HCT116 (cell line): ENCODE measurements around the gene OR6C65. TPM values are rescaled to one million over a fixed set of nuclear protein-coding genes. Genes with fewer than 3 reads are reported as not detected.

Experiments used
- ATAC-seq: fragments of 200-7000 bp; cut with Tn5 transposase; 2 replicates; pipeline ENCODE4 v1.9.1; 2020; ENCODE audit warnings: mild to moderate bottlenecking, moderate library complexity
- BruUV-seq: library from RNA; stranded (reverse); fragments of 400-500 nt; replicated peaks from 2 replicates; lab custom pipeline; 2021; lab: Mats Ljungman, UMichigan
- CTCF ChIA-PET: fragments of 300-600 bp; sonication (Branson Sonifier 250); formaldehyde crosslinking; loops from one replicate; lab custom pipeline; 2021; ENCODE audit warnings: antibody characterized with exemption; lab: Charles Lee
- POLR2A ChIA-PET: fragments of 300-600, 350-600 bp; sonication (Branson Sonifier 250); formaldehyde crosslinking; loops from one replicate; lab custom pipeline; 2021; ENCODE audit warnings: antibody characterized with exemption; lab: Charles Lee
- RAD21 ChIA-PET, 2 experiments: fragments of 300-600 bp; sonication (Branson Sonifier 250); formaldehyde crosslinking; loops; one replicate each; lab custom pipeline; 2023; ENCODE audit warnings: low total read pairs in 2 of 2; ENCODE audit not compliant: uncharacterized antibody in 2 of 2, unreplicated experiment in 2 of 2, low non-redundant PET in 1 of 2; lab: Charles Lee
- DNase-seq: peaks from one replicate; pipeline ENCODE4 v3.0.0-alpha.2; 2010; ENCODE audit warnings: low read depth, low spot score
- H2AFZ ChIP-seq: fragments of 200-600 bp; shearing (Covaris generic), sonication (generic); 2 replicates; pipeline ENCODE4 v1.6.1; 2017; ENCODE audit warnings: low read depth, mixed run types, mixed read lengths, antibody characterized with exemption, low read length; ENCODE audit not compliant: poor library complexity, severe bottlenecking
- H3K27ac ChIP-seq: 2 replicates; pipeline ENCODE4 v1.5.1; 2012; ENCODE audit warnings: low read depth, low read length
- H3K27me3 ChIP-seq: fragments of 200-600 bp; sonication (generic); 2 replicates; pipeline ENCODE4 v1.6.1; 2016; ENCODE audit warnings: mixed run types, low read length, mixed read lengths; ENCODE audit not compliant: insufficient read depth
- H3K36me3 ChIP-seq, 2 experiments: fragments of 200-500 bp in 1 of 2; fragments of 200-600 bp in 1 of 2; sonication (Bioruptor generic) in 1 of 2; sonication (generic) in 1 of 2; 2 replicates each; pipeline versions ENCODE4 v1.5.1 to v1.6.1; 2014 to 2016; ENCODE audit warnings: low read length in 2 of 2, inconsistent platforms in 1 of 2, mixed read lengths in 1 of 2, mixed run types in 1 of 2; ENCODE audit not compliant: insufficient read depth in 2 of 2, control insufficient read depth in 1 of 2
- H3K4me1 ChIP-seq, 2 experiments: fragments of 200-600 bp in 1 of 2; sonication (generic) in 1 of 2; 2 replicates each; pipeline versions ENCODE4 v1.5.1 to v1.6.1; 2012 to 2017; ENCODE audit warnings: low read length in 2 of 2, inconsistent platforms in 1 of 2, mild to moderate bottlenecking in 1 of 2, mixed read lengths in 1 of 2, mixed run types in 1 of 2, moderate library complexity in 1 of 2; ENCODE audit not compliant: insufficient read depth in 2 of 2, control insufficient read depth in 1 of 2
- H3K4me2 ChIP-seq: fragments of 200-600 bp; sonication (generic); 2 replicates; pipeline ENCODE4 v1.6.1; 2017; ENCODE audit warnings: mixed run types, low read length, mixed read lengths
- H3K4me3 ChIP-seq, 2 experiments: fragments of 200-600 bp in 1 of 2; sonication (generic) in 1 of 2; replicated peaks in 1 of 2; 2 replicates each; pipeline ENCODE4 v1.5.1; 2011 to 2016; ENCODE audit warnings: low read length in 2 of 2, control low read depth in 1 of 2, low read depth in 1 of 2, mild to moderate bottlenecking in 1 of 2, mixed read lengths in 1 of 2, mixed run types in 1 of 2
- H3K79me2 ChIP-seq: fragments of 200-600 bp; sonication (generic); 2 replicates; pipeline ENCODE4 v1.6.1; 2017; ENCODE audit warnings: mild to moderate bottlenecking, mixed run types, low read length, moderate library complexity, mixed read lengths; ENCODE audit not compliant: insufficient read depth
- H3K9ac ChIP-seq: fragments of 200-600 bp; sonication (generic); 2 replicates; pipeline ENCODE4 v1.6.1; 2016; ENCODE audit warnings: low read length, mixed read lengths
- H3K9me2 ChIP-seq: fragments of 200-600 bp; sonication (generic), shearing (Covaris generic); 2 replicates; pipeline ENCODE4 v1.6.1; 2017; ENCODE audit warnings: mixed run types, mild to moderate bottlenecking, moderate library complexity; ENCODE audit not compliant: insufficient read depth
- H3K9me3 ChIP-seq, 2 experiments: fragments of 200-500 bp in 1 of 2; fragments of 200-600 bp in 1 of 2; sonication (Bioruptor generic) in 1 of 2; sonication (generic) in 1 of 2; 2 replicates each; pipeline ENCODE4 v1.6.1; 2014 to 2017; ENCODE audit warnings: low read length in 2 of 2, mixed read lengths in 2 of 2, inconsistent platforms in 1 of 2, low read depth in 1 of 2, mild to moderate bottlenecking in 1 of 2, mixed run types in 1 of 2, moderate library complexity in 1 of 2; ENCODE audit not compliant: control insufficient read depth in 1 of 2, insufficient read depth in 1 of 2
- H4K20me1 ChIP-seq: fragments of 200-600 bp; sonication (generic), shearing (Covaris generic); 2 replicates; pipeline ENCODE4 v1.6.1; 2017; ENCODE audit warnings: mixed run types, mild to moderate bottlenecking, moderate library complexity; ENCODE audit not compliant: insufficient read depth
- CEBPB ChIP-seq: IDR thresholded peaks from 2 replicates; pipeline ENCODE4 v1.6.1; 2012; ENCODE audit warnings: low read depth
- EZH2 ChIP-seq: fragments of 200-600 bp; sonication (generic); IDR thresholded peaks from 2 replicates; pipeline ENCODE4 v1.6.1; 2017; ENCODE audit warnings: antibody characterized with exemption, mixed run types
- EZH2phosphoT487 ChIP-seq: fragments of 200-600 bp; IDR thresholded peaks from 2 replicates; pipeline ENCODE4 v1.6.1; 2018; ENCODE audit warnings: antibody characterized with exemption, borderline replicate concordance
- JUND ChIP-seq: IDR thresholded peaks from 2 replicates; pipeline ENCODE4 v1.6.1; 2012
- POLR2A ChIP-seq: IDR thresholded peaks from 2 replicates; pipeline ENCODE4 v1.7.0; 2011; ENCODE audit warnings: borderline replicate concordance; ENCODE audit not compliant: insufficient read depth, insufficient read length; ENCODE audit errors: extremely low read depth
- POLR2AphosphoS5 ChIP-seq: IDR thresholded peaks from 2 replicates; pipeline ENCODE4 v1.6.1; 2011; ENCODE audit warnings: mild to moderate bottlenecking, low read depth, low read length, moderate library complexity
- RAD21 ChIP-seq: IDR thresholded peaks from 2 replicates; pipeline ENCODE4 v1.6.1; 2012; ENCODE audit warnings: low read depth, mild to moderate bottlenecking
- REST ChIP-seq: IDR thresholded peaks from 2 replicates; pipeline ENCODE4 v1.6.1; 2012; ENCODE audit warnings: low read depth
- SIN3A ChIP-seq: IDR thresholded peaks from 2 replicates; pipeline ENCODE4 v1.6.1; 2012; ENCODE audit warnings: low read depth
- YY1 ChIP-seq: IDR thresholded peaks from 2 replicates; pipeline ENCODE4 v1.6.1; 2011; ENCODE audit warnings: low read length, low read depth, moderate library complexity, mild to moderate bottlenecking; ENCODE audit not compliant: insufficient replicate concordance; ENCODE audit errors: extremely low read depth
- ZBTB33 ChIP-seq: IDR thresholded peaks from 2 replicates; pipeline ENCODE4 v1.6.1; 2011; ENCODE audit warnings: mild to moderate bottlenecking, low read length, moderate library complexity; ENCODE audit not compliant: insufficient replicate concordance; ENCODE audit errors: extremely low read depth
- ZFX ChIP-seq: fragments of 450-650 bp; IDR thresholded peaks from 2 replicates; pipeline ENCODE4 v1.6.1; 2017
- ZNF274 ChIP-seq: fragments of 200-500 bp; sonication (Bioruptor generic); IDR thresholded peaks from 2 replicates; pipeline ENCODE4 v1.6.1; 2014; ENCODE audit warnings: mild to moderate bottlenecking, low read depth, low read length, inconsistent platforms
- intact Hi-C: fragments of 100-400 bp; cut with micrococcal nuclease; formaldehyde crosslinking; loops from 2 replicates; pipeline ENCODE4 v1.10.0; 2022
- total RNA-seq: library from RNA; stranded (reverse); gene quantifications from one replicate; pipeline ENCODE4 v1.2.1, GENCODE V29; 2021; ENCODE audit not compliant: unreplicated experiment

Gene OR6C65
- total RNA-seq, 1 experiment from 2014 or later: not detected

- intact Hi-C loops: no loop called here
- no peaks in the 10 kb centered on the region for H3K79me2 ChIP-seq
- BruUV-seq: no TSS peak
- H3K4me2 ChIP-seq: no peak within 1 kb of the TSS
- no peaks in the 10 kb centered on the region for H4K20me1 ChIP-seq
- no peaks in the 10 kb centered on the region for H3K9me2 ChIP-seq
- H3K4me1 ChIP-seq: no peaks in the 10 kb centered on the region
- H2AFZ ChIP-seq: no peak within 1 kb of the TSS
- H3K27me3 ChIP-seq: no peaks in the 10 kb centered on the region
- ChIA-PET POLR2A (no interaction called here), CTCF (no interaction called here), RAD21 (no interaction called here)
- H3K27ac ChIP-seq: no peak within 1 kb of the TSS
- TF ChIP-seq EZH2: no peak
- TF ChIP-seq POLR2AphosphoS5: no peak
- TF ChIP-seq EZH2phosphoT487: no peak
- no peak for TF ChIP-seq JUND
- no peak for TF ChIP-seq POLR2A
- no peak for TF ChIP-seq RAD21
- no peak for TF ChIP-seq YY1
- no peak for TF ChIP-seq REST
- TF ChIP-seq SIN3A: no peak
- no peak for TF ChIP-seq ZBTB33
- no peak for TF ChIP-seq ZFX
- TF ChIP-seq CEBPB: no peak
- no peak for TF ChIP-seq ZNF274
- DNase-seq (no peak), ATAC-seq (no peak)
- no peaks in the 10 kb centered on the region for H3K9me3 ChIP-seq
- no peak within 1 kb of the TSS for H3K4me3 ChIP-seq
- no peak within 1 kb of the TSS for H3K9ac ChIP-seq
- no peaks in the 10 kb centered on the region for H3K36me3 ChIP-seq
Measured at GRCh38 chr12:55425954-55426353, 25.6 kb downstream of the OR6C65 start, which contains the start of gene OR6C76. Gene OR6C76, plus strand, starts transcription at chr12:55426254. Its CDS starts 0 bp downstream, at chr12:55426254.
